ENCODE results near the gene NFKB2. TPM values are rescaled to one million over a fixed set of nuclear protein-coding genes. Genes with fewer than 3 reads are reported as not detected.

The NFKB2 gene
- total RNA-seq, 2 donors from 2014 or later = 28.7 to 45.2 TPM

- H3K36me3 Mint-ChIP-seq (ENCODE audit: low read depth) = peaks cover 15% of the 10 kb centered on the region
- H3K27me3 Mint-ChIP-seq (ENCODE audit: insufficient read depth) = peaks cover 15% of the 10 kb centered on the region
- H3K4me1 Mint-ChIP-seq = peaks cover 15% of the 10 kb centered on the region
- no peak overlapping the region for H3K27ac ChIP-seq (ENCODE audit: low read depth, low read length)
- peak; percentile 93 for DNase-seq
- peak overlapping the region; percentile 94 for H3K4me3 ChIP-seq (ENCODE audit: low read length)
- H3K27me3 ChIP-seq (ENCODE audit: control insufficient read depth, insufficient read depth, low read length, poor library complexity, severe bottlenecking) = peaks cover 9% of the 10 kb centered on the region
- H3K9me3 Mint-ChIP-seq = no peaks in the 10 kb centered on the region
- H3K9ac ChIP-seq (ENCODE audit: extremely low read depth, low read length, poor library complexity, severe bottlenecking) = no peak overlapping the region
- peak; percentile 88 for TF ChIP-seq CTCF (conservative IDR thresholded peaks at IDR 0.05)
- 22 to 29% methylated on average over 17 to 28 of the region's 28 CpGs for WGBS, 2 experiments (ENCODE audit: insufficient coverage in 1 of 2, insufficient read length in 1 of 2)
- H3K36me3 ChIP-seq (ENCODE audit: control insufficient read depth, insufficient read depth, low read length) = peaks cover 16% of the 10 kb centered on the region
- no peak overlapping the region for H3K27ac Mint-ChIP-seq
- peak overlapping the region; percentile 88 for H3K4me3 Mint-ChIP-seq
- peaks cover 10% of the 10 kb centered on the region for H3K4me1 ChIP-seq (ENCODE audit: control insufficient read depth, insufficient read depth, low read length)
- H3K9me3 ChIP-seq (ENCODE audit: control insufficient read depth, low read length) = no peaks in the 10 kb centered on the region
Measured at GRCh38 chr10:102422545-102423129, 27.1 kb downstream of the NFKB2 start.

DNA sequence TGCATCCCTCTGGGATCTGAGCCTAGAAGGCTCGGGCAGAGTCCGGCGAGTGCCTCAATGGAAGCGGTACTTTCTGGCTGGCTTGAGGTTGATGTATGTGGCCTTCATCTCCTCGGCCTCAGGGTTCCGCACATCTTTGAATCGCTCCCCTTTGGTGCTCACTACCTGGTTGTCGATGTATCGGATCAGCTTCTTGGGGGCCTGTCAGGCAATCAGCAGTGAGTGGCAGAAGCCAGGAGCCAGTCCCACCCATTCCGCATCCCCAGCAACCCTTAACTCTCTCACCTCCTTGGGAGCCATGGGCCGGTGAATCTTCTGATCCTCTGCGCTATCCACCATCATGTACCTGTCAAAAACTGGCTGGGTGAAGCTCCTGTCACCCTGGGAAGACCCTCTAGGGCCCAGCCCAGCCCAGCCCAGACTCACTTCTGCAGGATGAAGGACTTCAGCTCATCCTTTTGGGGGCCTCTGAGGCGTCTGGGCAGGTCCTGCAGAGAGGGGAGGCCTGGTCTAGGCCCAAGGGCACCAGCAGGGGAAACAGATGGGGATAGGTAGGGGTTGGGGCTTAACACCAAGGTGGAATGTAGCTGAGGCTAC, 28.0 kb downstream of the NFKB2 start:
- Histone ChIP-seq H3K36me3 (ENCODE audit: control insufficient read depth, insufficient read depth, low read length) (peaks cover 16% of the 10 kb centered on the region), H3K9me3 (ENCODE audit: control insufficient read depth, low read length) (no peaks in the 10 kb centered on the region), H3K4me3 (ENCODE audit: low read length) (no peak overlapping the region), H3K9ac (ENCODE audit: extremely low read depth, low read length, poor library complexity, severe bottlenecking) (no peak overlapping the region), H3K27ac (ENCODE audit: low read depth, low read length) (no peak overlapping the region), H3K27me3 (ENCODE audit: control insufficient read depth, insufficient read depth, low read length, poor library complexity, severe bottlenecking) (peaks cover under 1% of the 10 kb centered on the region), H3K4me1 (ENCODE audit: control insufficient read depth, insufficient read depth, low read length) (peaks cover 10% of the 10 kb centered on the region)
- 93 to 96% methylated on average over 4 to 13 of the region's 13 CpGs for WGBS, 2 experiments (ENCODE audit: insufficient coverage in 1 of 2, insufficient read length in 1 of 2)
- no peak overlapping the region for H3K4me3 Mint-ChIP-seq
- no peak for DNase-seq
- H3K36me3 Mint-ChIP-seq (ENCODE audit: low read depth) = peaks cover 15% of the 10 kb centered on the region
- peaks cover 9% of the 10 kb centered on the region for H3K4me1 Mint-ChIP-seq
- H3K27ac Mint-ChIP-seq = no peak overlapping the region
- H3K27me3 Mint-ChIP-seq (ENCODE audit: insufficient read depth) = peaks cover 7% of the 10 kb centered on the region
- no peak for TF ChIP-seq CTCF (conservative IDR thresholded peaks at IDR 0.05)
- no peaks in the 10 kb centered on the region for H3K9me3 Mint-ChIP-seq

DNA sequence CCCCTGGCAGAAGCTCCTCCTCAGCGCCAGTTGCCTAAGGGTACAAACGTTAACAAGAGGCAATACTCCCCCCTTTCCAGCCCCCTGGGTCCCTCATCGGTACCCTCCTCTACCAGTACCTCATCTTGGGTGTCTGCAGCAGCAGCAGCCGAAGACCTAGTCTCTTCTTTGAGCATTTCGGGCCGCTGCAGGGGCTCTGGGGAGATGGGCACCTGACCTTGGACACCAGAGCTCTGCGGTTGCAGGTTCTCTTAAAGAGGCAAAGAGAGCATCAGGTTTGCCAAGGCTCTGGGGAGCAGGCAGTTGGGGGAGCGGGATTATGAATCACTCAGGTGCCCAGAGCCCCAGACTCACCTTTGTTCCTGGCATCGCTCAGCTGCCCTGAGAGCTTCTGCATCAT, 28.6 kb downstream of the NFKB2 start:
- DNase-seq = no peak
- no peaks in the 10 kb centered on the region for H3K9me3 Mint-ChIP-seq
- peaks cover 15% of the 10 kb centered on the region for H3K36me3 Mint-ChIP-seq (ENCODE audit: low read depth)
- Histone ChIP-seq H3K9ac (ENCODE audit: extremely low read depth, low read length, poor library complexity, severe bottlenecking) (no peak overlapping the region), H3K4me3 (ENCODE audit: low read length) (no peak overlapping the region), H3K27ac (ENCODE audit: low read depth, low read length) (no peak overlapping the region), H3K4me1 (ENCODE audit: control insufficient read depth, insufficient read depth, low read length) (peaks cover 6% of the 10 kb centered on the region), H3K36me3 (ENCODE audit: control insufficient read depth, insufficient read depth, low read length) (peaks cover 16% of the 10 kb centered on the region), H3K9me3 (ENCODE audit: control insufficient read depth, low read length) (no peaks in the 10 kb centered on the region), H3K27me3 (ENCODE audit: control insufficient read depth, insufficient read depth, low read length, poor library complexity, severe bottlenecking) (no peaks in the 10 kb centered on the region)
- H3K27me3 Mint-ChIP-seq (ENCODE audit: insufficient read depth) = peaks cover 7% of the 10 kb centered on the region
- peaks cover 8% of the 10 kb centered on the region for H3K4me1 Mint-ChIP-seq
- H3K4me3 Mint-ChIP-seq = no peak overlapping the region
- no peak for TF ChIP-seq CTCF (conservative IDR thresholded peaks at IDR 0.05)
- WGBS, 2 experiments (ENCODE audit: insufficient coverage in 1 of 2, insufficient read length in 1 of 2) = 86 to 97% methylated on average over 5 to 9 of the region's 9 CpGs
- H3K27ac Mint-ChIP-seq = no peak overlapping the region
